Keratinocyte (primary cell): Measurements from ENCODE around the gene ATP11B. TPM values are rescaled to one million over a fixed set of nuclear protein-coding genes. Genes with fewer than 3 reads are reported as not detected.

Experiments
- DNase-seq: peaks from one replicate; pipeline ENCODE4 v3.0.0-alpha.2; 2011; ENCODE audit warnings: low read depth, missing footprints, low spot score
- FAIRE-seq: peaks from 2 replicates; lab custom pipeline; 2011; peaks lifted over from hg19 to GRCh38; lab: Jason Lieb, UNC
- H2AFZ ChIP-seq: 2 replicates; pipeline ENCODE4 v1.6.0; 2012; ENCODE audit warnings: low read length, control low read depth, inconsistent platforms; ENCODE audit not compliant: control insufficient read depth
- H3K27ac ChIP-seq: 2 replicates; pipeline ENCODE4 v1.5.1; 2011; ENCODE audit warnings: low read length; ENCODE audit not compliant: control insufficient read depth, insufficient read depth
- H3K27me3 ChIP-seq: 3 replicates; pipeline ENCODE4 v1.6.0; 2011; ENCODE audit warnings: low read length; ENCODE audit not compliant: control insufficient read depth, insufficient read depth; ENCODE audit errors: extremely low read depth
- H3K36me3 ChIP-seq, 2 experiments: 2 replicates in 1 of 2; 3 replicates in 1 of 2; pipeline ENCODE4 v1.5.1; 2011; ENCODE audit warnings: low read length in 2 of 2, mild to moderate bottlenecking in 1 of 2; ENCODE audit not compliant: control insufficient read depth in 2 of 2, insufficient read depth in 2 of 2; ENCODE audit errors: extremely low read depth in 1 of 2
- H3K4me1 ChIP-seq: 3 replicates; pipeline ENCODE4 v1.5.1; 2011; ENCODE audit warnings: low read length; ENCODE audit not compliant: control insufficient read depth, insufficient read depth; ENCODE audit errors: extremely low read depth
- H3K4me2 ChIP-seq: 3 replicates; pipeline ENCODE4 v1.6.0; 2011; ENCODE audit warnings: low read depth, low read length; ENCODE audit not compliant: control insufficient read depth, insufficient read depth; ENCODE audit errors: extremely low read depth
- H3K4me3 ChIP-seq, 3 experiments: fragments of 200-600 bp in 1 of 3; sonication (generic) in 1 of 3; 2 replicates in 2 of 3; 3 replicates in 1 of 3; pipeline ENCODE4 v1.5.1; 2011 to 2016; ENCODE audit warnings: low read length in 3 of 3, mild to moderate bottlenecking in 3 of 3, control low read depth in 2 of 3, inconsistent platforms in 1 of 3, low read depth in 1 of 3, mixed read lengths in 1 of 3, mixed run types in 1 of 3, moderate library complexity in 1 of 3; ENCODE audit not compliant: control insufficient read depth in 2 of 3, insufficient read depth in 2 of 3; ENCODE audit errors: extremely low read depth in 1 of 3
- H3K79me2 ChIP-seq: 2 replicates; pipeline ENCODE4 v1.6.0; 2012; ENCODE audit warnings: low read length; ENCODE audit not compliant: control insufficient read depth, insufficient read depth
- H3K9ac ChIP-seq: 3 replicates; pipeline ENCODE4 v1.6.0; 2011; ENCODE audit warnings: low read length; ENCODE audit not compliant: control insufficient read depth, insufficient read depth; ENCODE audit errors: extremely low read depth
- H3K9me1 ChIP-seq: 3 replicates; pipeline ENCODE4 v1.6.0; 2011; ENCODE audit warnings: low read length; ENCODE audit not compliant: control insufficient read depth, insufficient read depth; ENCODE audit errors: extremely low read depth
- H3K9me3 ChIP-seq: 2 replicates; pipeline ENCODE4 v1.5.1; 2012; ENCODE audit warnings: low read depth, low read length; ENCODE audit not compliant: control insufficient read depth
- H4K20me1 ChIP-seq: 3 replicates; pipeline ENCODE4 v1.6.0; 2011; ENCODE audit warnings: low read length; ENCODE audit not compliant: control insufficient read depth, insufficient read depth; ENCODE audit errors: extremely low read depth
- CTCF ChIP-seq, 3 experiments: IDR thresholded peaks in 1 of 3; conservative IDR thresholded peaks in 1 of 3; optimal IDR thresholded peaks in 1 of 3; 2 replicates in 2 of 3; 3 replicates in 1 of 3; pipeline versions ENCODE3 to v1.5.1; 2011; ENCODE audit warnings: low read length in 3 of 3, mild to moderate bottlenecking in 3 of 3, moderate library complexity in 2 of 3, control low read depth in 1 of 3, inconsistent platforms in 1 of 3; ENCODE audit not compliant: insufficient read depth in 2 of 3; ENCODE audit errors: extremely low read depth in 1 of 3
- EZH2 ChIP-seq: IDR thresholded peaks from one replicate; pipeline ENCODE4 v1.6.1; 2012; ENCODE audit warnings: inconsistent platforms, mild to moderate bottlenecking, low read length, moderate library complexity
- dilution Hi-C: fragments of 300-500 bp; cut with MboI; formaldehyde crosslinking; loops from one replicate; pipeline ENCODE4 v1.7.0; 2020; ENCODE audit warnings: low sequenced_read_pairs; ENCODE audit not compliant: extremely low pct_ligation_motif_present
- polyA plus RNA-seq, 5 experiments: library from polyadenylated mRNA; depleted of rRNA in 3 of 5; stranded (reverse) in 3 of 5; stranded (forward) in 1 of 5; unstranded in 1 of 5; fragments of >200 nt; gene quantifications; 1 replicate in 1 of 5; 2 replicates in 3 of 5; 3 replicates in 1 of 5; pipeline versions ENCODE4 v1.2.1 to v1.2.3, GENCODE V29; 2011 to 2012; ENCODE audit warnings: missing spikeins in 2 of 5, low read depth in 1 of 5, low replicate concordance in 1 of 5

ATP11B gene
- polyA plus RNA-seq, 1 donor (not counting 4 experiments of a cell fraction or from before 2014, with no cell fraction given), result 28.9 TPM

- Histone ChIP-seq H3K9ac (no peak overlapping the region), H3K27ac (no peak overlapping the region), H3K36me3 (no peaks in the 10 kb centered on the region), H3K4me2 (no peak overlapping the region), H3K4me1 (no peaks in the 10 kb centered on the region), H4K20me1 (no peaks in the 10 kb centered on the region), H3K79me2 (no peaks in the 10 kb centered on the region), H3K27me3 (no peaks in the 10 kb centered on the region), H3K9me1 (no peaks in the 10 kb centered on the region), H3K9me3 (no peaks in the 10 kb centered on the region), H2AFZ (no peak overlapping the region), H3K4me3 (no peak overlapping the region)
- FAIRE-seq (no peak), DNase-seq (no peak)
- no peak for TF ChIP-seq EZH2
- TF ChIP-seq CTCF (optimal IDR thresholded peaks at IDR 0.05 in 1 of 3, IDR thresholded peaks at IDR 0.05 in 1 of 3, conservative IDR thresholded peaks at IDR 0.05 in 1 of 3; ENCODE audit: extremely low read depth in 1 of 3, insufficient read depth in 2 of 3, low read length in 3 of 3), result no peak
- dilution Hi-C loops, result no loop called here
Observed at GRCh38 chr3:182782149-182782548, 11.2 kb upstream of the ATP11B start.

GRCh38 chr3:182783106-182783505 is 10.2 kb upstream of the ATP11B start:
- H3K27me3 ChIP-seq, result no peaks in the 10 kb centered on the region
- FAIRE-seq, result no peak
- no peaks in the 10 kb centered on the region for H3K79me2 ChIP-seq

More at GRCh38 chr3:182783106-182783505, 10.2 kb upstream of the ATP11B start:
- H3K9me1 ChIP-seq, result no peaks in the 10 kb centered on the region
- DNase-seq, result no peak
- H3K9ac ChIP-seq, result no peak overlapping the region
- no peak overlapping the region for H2AFZ ChIP-seq
- dilution Hi-C loops, result no loop called here
- no peak overlapping the region for H3K27ac ChIP-seq
- H3K36me3 ChIP-seq, result no peaks in the 10 kb centered on the region
- H3K4me2 ChIP-seq, result no peak overlapping the region
- no peaks in the 10 kb centered on the region for H3K9me3 ChIP-seq
- TF ChIP-seq CTCF (optimal IDR thresholded peaks at IDR 0.05 in 1 of 3, IDR thresholded peaks at IDR 0.05 in 1 of 3, conservative IDR thresholded peaks at IDR 0.05 in 1 of 3; ENCODE audit: extremely low read depth in 1 of 3, insufficient read depth in 2 of 3, low read length in 3 of 3) (no peak), EZH2 (no peak)
- H3K4me3 ChIP-seq, result no peak overlapping the region
- no peaks in the 10 kb centered on the region for H4K20me1 ChIP-seq
- H3K4me1 ChIP-seq, result no peaks in the 10 kb centered on the region
